Stomach (tissue), 9 donors: Measurements from ENCODE around the gene ITGB2. TPM values are rescaled to one million over a fixed set of nuclear protein-coding genes. Genes with fewer than 3 reads are reported as not detected.

ENCODE experiments used
- DNase-seq, 2 donors: peaks; one replicate each; pipeline versions ENCODE4 v3.0.0 to v3.0.0-alpha.2; 2013 to 2019
- H3K27ac ChIP-seq, 5 donors: fragments of 200-600 bp in 4 of 5; sonication (generic) in 4 of 5; one replicate each; pipeline ENCODE4 v1.5.1; 2013 to 2019; ENCODE audit warnings: mild to moderate bottlenecking in 1 of 5, moderate library complexity in 1 of 5
- H3K27me3 ChIP-seq, 3 donors: fragments of 200-600 bp; sonication (generic); one replicate each; pipeline ENCODE4 v1.5.1; 2017 to 2019; ENCODE audit warnings: mixed run types in 1 of 3
- H3K36me3 ChIP-seq, 4 donors: fragments of 200-600 bp; sonication (generic); 1 replicate in 3 of 4; 2 replicates in 1 of 4; pipeline ENCODE4 v1.5.1; 2016 to 2019
- H3K4me1 ChIP-seq, 4 donors: fragments of 200-600 bp; sonication (generic); one replicate each; pipeline ENCODE4 v1.5.1; 2016 to 2019
- H3K4me3 ChIP-seq, 4 donors: fragments of 200-600 bp; sonication (generic) in 3 of 4; one replicate each; pipeline ENCODE4 v1.5.1; 2016 to 2019; ENCODE audit warnings: mild to moderate bottlenecking in 1 of 4
- H3K9me3 ChIP-seq, 4 donors: fragments of 200-600 bp; sonication (generic); one replicate each; pipeline ENCODE4 v1.5.1; 2016 to 2019
- CTCF ChIP-seq, 7 experiments: fragments of 450-650 bp in 4 of 7; fragments of 200-600 bp in 3 of 7; sonication (generic) in 3 of 7; IDR thresholded peaks; one replicate each; pipeline ENCODE4 v1.5.1; 2016 to 2019; ENCODE audit warnings: antibody characterized with exemption in 7 of 7, control low read depth in 2 of 7, mild to moderate bottlenecking in 1 of 7
- EP300 ChIP-seq: sonication (generic); formaldehyde crosslinking; IDR thresholded peaks from one replicate; pipeline ENCODE4 v1.6.1; 2017; ENCODE audit warnings: antibody characterized with exemption
- POLR2A ChIP-seq, 4 donors: fragments of 450-650 bp; IDR thresholded peaks; one replicate each; pipeline ENCODE4 v1.6.1; 2016; ENCODE audit warnings: antibody characterized with exemption in 4 of 4, control low read depth in 2 of 4, mild to moderate bottlenecking in 1 of 4, moderate library complexity in 1 of 4
- POLR2AphosphoS5 ChIP-seq, 3 donors: sonication (generic); formaldehyde crosslinking; IDR thresholded peaks; one replicate each; pipeline ENCODE4 v1.6.1; 2016; ENCODE audit warnings: antibody characterized with exemption in 3 of 3
- WGBS, 5 donors: extraction: QIAGEN DNeasy Blood & Tissue Kit in 3 of 5; methylation state at CpG; one replicate each; pipeline versions ENCODE4 v1.1.5 to v1.1.7; 2013 to 2018; 5-methylcytosine and 5-hydroxymethylcytosine counted together
- intact Hi-C: fragments of 100-400 bp; cut with DNase I; formaldehyde crosslinking; loops from one replicate; pipeline ENCODE4 v1.15.1; 2023; ENCODE audit warnings: low total_unique reads
- polyA plus RNA-seq, 3 donors: library from polyadenylated mRNA; stranded (reverse); fragments of 200-250 nt; gene quantifications; one replicate each; pipeline ENCODE4 v1.2.3, GENCODE V29; 2013
- total RNA-seq, 5 donors: library from RNA; depleted of rRNA; stranded (reverse); fragments of >200 nt; gene quantifications; one replicate each; pipeline versions ENCODE4 v1.1.0 to v1.2.3, GENCODE V29; 2014 to 2016
- donor health status: healthy with polysubstance abuse.
- donor health status: Bipolar disorder and iron deficiency.
- donor health status: healthy.

ITGB2 gene
- total and polyA plus RNA-seq, 8 donors: 3.5 to 72.2 (median 15.1) TPM

GRCh38 chr21:44846224-44846484 is 74.5 kb downstream of the ITGB2 start:
- peak overlapping the region in 3 of 5 donors; percentile 12 to 59 (median 24) for H3K27ac ChIP-seq
- peaks cover 19 to 24% (median 23%) of the 10 kb centered on the region in 4 donors for H3K4me1 ChIP-seq
- intact Hi-C loops: no loop called here
- H3K4me3 ChIP-seq: peak overlapping the region; percentile 29 to 44 (median 36)
- 12 to 23% (median 22%) methylated on average over 1 of the region's 1 CpG for WGBS, 5 donors
- no peak for DNase-seq
- no peak for TF ChIP-seq CTCF (IDR thresholded peaks at IDR 0.05)
- TF ChIP-seq POLR2A (IDR thresholded peaks at IDR 0.05): no peak
- H3K9me3 ChIP-seq: no peaks in the 10 kb centered on the region
- H3K36me3 ChIP-seq: peaks cover 23 to 36% (median 33%) of the 10 kb centered on the region in 4 donors
- H3K27me3 ChIP-seq: peaks cover 0 to 27% (median 3%) of the 10 kb centered on the region in 3 donors

- Histone ChIP-seq H3K9me3 (no peaks in the 10 kb centered on the region), H3K36me3 (peaks cover 18 to 30% (median 28%) of the 10 kb centered on the region in 4 donors), H3K27ac (peak overlapping the region in 3 of 5 donors; percentile 12 to 59 (median 24)), H3K4me3 (peak overlapping the region; percentile 29 to 44 (median 36)), H3K4me1 (peaks cover 19 to 24% (median 23%) of the 10 kb centered on the region in 4 donors), H3K27me3 (peaks cover 0 to 32% (median 3%) of the 10 kb centered on the region in 3 donors)
- DNase-seq: peak; percentile 65 to 84
- WGBS, 5 donors: 2 to 8% (median 4%) methylated on average over 14 to 34 of the region's 34 CpGs
- intact Hi-C loops: no loop called here
- peak in 1 of 3 donors; percentile 32 for TF ChIP-seq POLR2AphosphoS5 (IDR thresholded peaks at IDR 0.05)
- no peak for TF ChIP-seq POLR2A (IDR thresholded peaks at IDR 0.05)
These were observed 75.1 kb downstream of the ITGB2 start for GRCh38 chr21:44845418-44846223.

- H3K4me1 ChIP-seq: peaks cover 19 to 24% (median 23%) of the 10 kb centered on the region in 4 donors
- no peak overlapping the region for H3K4me3 ChIP-seq
- DNase-seq: no peak
- peaks cover 4 to 17% (median 14%) of the 10 kb centered on the region in 4 donors for H3K36me3 ChIP-seq
- TF ChIP-seq EP300 (no peak), POLR2A (IDR thresholded peaks at IDR 0.05) (no peak), CTCF (IDR thresholded peaks at IDR 0.05) (no peak), POLR2AphosphoS5 (IDR thresholded peaks at IDR 0.05) (no peak)
- H3K9me3 ChIP-seq: no peaks in the 10 kb centered on the region
- 56 to 67% (median 66%) methylated on average over 16 of the region's 16 CpGs for WGBS, 5 donors
- no peak overlapping the region for H3K27ac ChIP-seq
- peaks cover 0 to 35% (median 3%) of the 10 kb centered on the region in 3 donors for H3K27me3 ChIP-seq
- intact Hi-C loops: no loop called here
These were observed 76.4 kb downstream of the ITGB2 start for GRCh38 chr21:44844256-44844655.

- intact Hi-C loops: no loop called here
- 80 to 88% (median 86%) methylated on average over 20 to 23 of the region's 23 CpGs for WGBS, 5 donors
- no peak for DNase-seq
These were observed 77.8 kb downstream of the ITGB2 start for GRCh38 chr21:44842721-44843445.

More at GRCh38 chr21:44842721-44843445, 77.8 kb downstream of the ITGB2 start:
- Histone ChIP-seq H3K27me3 (peaks cover 0 to 35% (median 3%) of the 10 kb centered on the region in 3 donors), H3K36me3 (peaks cover 0 to 3% (median under 1%) of the 10 kb centered on the region in 4 donors), H3K27ac (no peak overlapping the region), H3K9me3 (no peaks in the 10 kb centered on the region), H3K4me3 (no peak overlapping the region), H3K4me1 (peaks cover 19 to 25% (median 24%) of the 10 kb centered on the region in 4 donors)
- no peak for TF ChIP-seq CTCF (IDR thresholded peaks at IDR 0.05)
- no peak for TF ChIP-seq POLR2A (IDR thresholded peaks at IDR 0.05)
- TF ChIP-seq POLR2AphosphoS5 (IDR thresholded peaks at IDR 0.05): no peak
- TF ChIP-seq EP300: no peak
